RWPE2 (cell line): ENCODE measurements around the gene RBMS1.
A peak's percentile ranks its signal among the peaks of the same experiment; 100 is the strongest.

Experiments used
- ATAC-seq: fragments of 200-7000 bp; cut with Tn5 transposase; 3 replicates; pipeline ENCODE4 v1.9.1; 2021; ENCODE audit warnings: low read depth
- DNase-seq: peaks from one replicate; pipeline ENCODE4 v3.0.0-alpha.2; 2020; ENCODE audit warnings: low spot score
- H3K27ac ChIP-seq: fragments of 450-650 bp; 2 replicates; pipeline ENCODE4 v1.5.1; 2017; ENCODE audit warnings: mild to moderate bottlenecking; ENCODE audit not compliant: poor library complexity, severe bottlenecking
- H3K27me3 ChIP-seq: fragments of 250-450 bp; sonication (Bioruptor Pico); 2 replicates; pipeline ENCODE4 v1.5.1; 2021; ENCODE audit warnings: mild to moderate bottlenecking, moderate library complexity; ENCODE audit not compliant: insufficient read depth, poor library complexity, severe bottlenecking
- H3K36me3 ChIP-seq: fragments of 250-450 bp; sonication (Bioruptor Pico); 2 replicates; pipeline ENCODE4 v1.5.1; 2020; ENCODE audit warnings: low read depth, mild to moderate bottlenecking, moderate library complexity
- H3K4me1 ChIP-seq: fragments of 250-450 bp; sonication (Bioruptor Pico); 2 replicates; pipeline ENCODE4 v1.5.1; 2021; ENCODE audit warnings: mild to moderate bottlenecking, moderate library complexity; ENCODE audit not compliant: insufficient read depth, poor library complexity, severe bottlenecking
- H3K4me3 ChIP-seq: fragments of 250-450 bp; sonication (Bioruptor Pico); 2 replicates; pipeline ENCODE4 v1.5.1; 2021; ENCODE audit warnings: mild to moderate bottlenecking, moderate library complexity; ENCODE audit not compliant: severe bottlenecking
- H3K9me3 ChIP-seq: fragments of 250-450 bp; sonication (Bioruptor Pico); 2 replicates; pipeline ENCODE4 v1.5.1; 2021; ENCODE audit warnings: mild to moderate bottlenecking, moderate library complexity; ENCODE audit not compliant: severe bottlenecking
- CTCF ChIP-seq: fragments of 450-650 bp; IDR thresholded peaks from one replicate; pipeline ENCODE4 v1.5.1; 2017; ENCODE audit warnings: mild to moderate bottlenecking, moderate library complexity; ENCODE audit not compliant: poor library complexity, severe bottlenecking

Gene RBMS1

DNA sequence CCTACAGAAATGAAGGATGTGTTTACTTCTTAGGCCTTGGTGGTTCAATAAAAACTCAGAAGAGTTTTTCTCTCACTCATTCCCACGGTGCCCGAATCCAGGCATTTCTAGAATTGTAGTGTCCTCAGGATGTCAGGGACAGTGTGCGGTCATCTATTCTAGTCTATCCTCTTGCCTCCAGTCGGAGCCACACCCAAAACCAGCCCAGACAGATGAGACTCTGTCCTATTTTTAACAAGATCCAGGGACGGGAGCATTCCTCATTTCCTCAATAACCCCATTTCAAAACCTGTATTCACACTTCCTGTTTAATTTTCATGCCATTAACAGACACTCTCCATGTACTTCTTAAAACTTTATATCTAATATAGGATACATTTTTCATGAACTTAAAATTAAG is 11.6 kb upstream of the RBMS1 start:
- Histone ChIP-seq H3K36me3 (no peaks in the 10 kb centered on the region), H3K9me3 (no peaks in the 10 kb centered on the region), H3K27me3 (no peaks in the 10 kb centered on the region), H3K27ac (no peak overlapping the region), H3K4me3 (no peak overlapping the region), H3K4me1 (peaks cover 6% of the 10 kb centered on the region)
- no peak for TF ChIP-seq CTCF
- ATAC-seq (peak; percentile 23; the same call in 1 of the 3 replicates), DNase-seq (no peak)

DNA sequence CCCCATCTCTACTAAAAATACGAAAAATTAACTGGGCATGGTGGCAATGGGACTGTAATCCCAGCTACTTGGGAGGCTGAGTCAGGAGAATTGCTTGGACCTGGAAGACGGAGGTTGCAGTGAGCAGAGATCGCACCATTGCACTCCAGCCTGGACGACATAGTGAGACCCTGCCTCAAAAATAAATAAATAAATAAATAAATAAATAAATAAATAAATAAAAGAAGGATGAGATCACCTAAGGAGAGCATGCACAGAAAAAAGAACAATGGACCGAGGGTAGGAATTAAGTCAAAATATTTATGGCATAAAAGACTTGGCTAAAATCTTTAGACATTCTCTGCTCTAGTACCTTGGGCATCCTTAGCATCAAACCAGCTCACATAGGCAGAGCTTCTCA is 8.9 kb upstream of the RBMS1 start:
- TF ChIP-seq CTCF = no peak
- no peaks in the 10 kb centered on the region for H3K36me3 ChIP-seq
- no peaks in the 10 kb centered on the region for H3K9me3 ChIP-seq
- DNase-seq (no peak), ATAC-seq (no peak)
- no peak overlapping the region for H3K4me3 ChIP-seq
- no peak overlapping the region for H3K27ac ChIP-seq
- no peaks in the 10 kb centered on the region for H3K27me3 ChIP-seq
- H3K4me1 ChIP-seq = peaks cover 6% of the 10 kb centered on the region

DNA sequence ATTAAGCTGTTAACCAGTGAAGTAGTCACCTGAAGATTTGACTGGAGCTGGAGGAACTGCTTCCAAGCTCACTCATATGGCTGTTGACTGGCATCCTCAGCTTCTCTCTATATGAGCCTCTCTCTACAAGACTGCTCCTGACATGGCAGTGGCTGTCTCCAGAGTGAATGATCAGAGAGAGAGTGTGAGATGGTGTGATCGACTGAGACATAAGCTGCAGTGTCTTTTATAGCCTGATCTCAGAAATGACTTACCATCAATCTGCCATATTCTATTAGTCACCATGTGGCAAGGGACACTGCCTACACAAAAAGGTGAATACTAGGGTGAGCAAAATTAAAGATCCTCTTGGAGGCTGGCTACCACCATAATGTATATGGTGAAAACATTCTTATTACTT is 7.8 kb upstream of the RBMS1 start:
- no peaks in the 10 kb centered on the region for H3K9me3 ChIP-seq
- no peaks in the 10 kb centered on the region for H3K36me3 ChIP-seq
- H3K4me3 ChIP-seq = no peak overlapping the region
- no peak overlapping the region for H3K27ac ChIP-seq
- ATAC-seq (no peak), DNase-seq (no peak)
- TF ChIP-seq CTCF = no peak
- H3K4me1 ChIP-seq = peaks cover 6% of the 10 kb centered on the region
- H3K27me3 ChIP-seq = no peaks in the 10 kb centered on the region

DNA sequence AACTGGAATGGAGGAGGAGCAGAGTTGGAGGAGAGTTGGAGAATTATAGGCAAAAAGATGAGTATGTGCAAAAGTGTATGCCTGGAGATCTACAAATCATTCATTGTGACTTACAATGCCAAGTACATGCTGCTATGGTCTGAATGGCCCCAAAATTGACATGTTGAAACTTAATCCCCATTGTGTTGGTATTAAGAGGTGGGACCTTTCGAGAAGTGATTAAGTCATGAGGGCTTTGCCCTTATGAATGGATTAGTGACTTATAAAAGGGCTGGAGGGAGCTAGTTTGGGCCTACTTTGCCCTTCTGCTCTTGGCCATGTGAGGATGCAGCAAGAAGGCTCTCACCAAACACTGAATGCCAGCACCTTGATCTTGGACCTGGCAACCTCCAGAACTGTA is 6.3 kb upstream of the RBMS1 start:
- TF ChIP-seq CTCF = no peak
- Histone ChIP-seq H3K4me3 (no peak overlapping the region), H3K36me3 (no peaks in the 10 kb centered on the region), H3K4me1 (no peaks in the 10 kb centered on the region), H3K27ac (no peak overlapping the region), H3K9me3 (no peaks in the 10 kb centered on the region), H3K27me3 (no peaks in the 10 kb centered on the region)
- DNase-seq (no peak), ATAC-seq (no peak)

GRCh38 chr2:160498137-160498536 is 4.5 kb upstream of the RBMS1 start:
- Histone ChIP-seq H3K27ac (no peak overlapping the region), H3K4me1 (peaks cover 3% of the 10 kb centered on the region), H3K4me3 (no peak overlapping the region), H3K36me3 (no peaks in the 10 kb centered on the region), H3K9me3 (no peaks in the 10 kb centered on the region), H3K27me3 (no peaks in the 10 kb centered on the region)
- DNase-seq (no peak), ATAC-seq (no peak)
- TF ChIP-seq CTCF = no peak
